RWPE1 (cell line): ENCODE results near the gene ROR1.
"Not testable (repeated sequence)": the region's sequence is repeated elsewhere in the genome, so short reads cannot be mapped to it uniquely, and the experiment has no call there.

Source experiments
- CTCF ChIA-PET: fragments of 350-600 bp; sonication (Branson Sonifier 250); formaldehyde crosslinking; extraction: SDS; loops from one replicate; lab custom pipeline; 2021; lab: Yijun Ruan, JAX
- POLR2A ChIA-PET: fragments of 400-600 bp; formaldehyde crosslinking; extraction: SDS; loops from one replicate; lab custom pipeline; 2020; ENCODE audit warnings: antibody characterized with exemption; ENCODE audit not compliant: low non-redundant PET; lab: Yijun Ruan, JAX
- DNase-seq: peaks from one replicate; pipeline ENCODE4 v3.0.0; 2012; ENCODE audit warnings: low spot score
- H3K27ac ChIP-seq: fragments of 450-650 bp; 2 replicates; pipeline ENCODE4 v1.5.1; 2017
- TF ChIP-seq, protein P1 (sequence below): fragments of 450-650 bp; conservative IDR thresholded peaks from 2 replicates; pipeline ENCODE4 v1.5.1; 2017; ENCODE audit warnings: low read depth, mild to moderate bottlenecking

ROR1 gene

DNA sequence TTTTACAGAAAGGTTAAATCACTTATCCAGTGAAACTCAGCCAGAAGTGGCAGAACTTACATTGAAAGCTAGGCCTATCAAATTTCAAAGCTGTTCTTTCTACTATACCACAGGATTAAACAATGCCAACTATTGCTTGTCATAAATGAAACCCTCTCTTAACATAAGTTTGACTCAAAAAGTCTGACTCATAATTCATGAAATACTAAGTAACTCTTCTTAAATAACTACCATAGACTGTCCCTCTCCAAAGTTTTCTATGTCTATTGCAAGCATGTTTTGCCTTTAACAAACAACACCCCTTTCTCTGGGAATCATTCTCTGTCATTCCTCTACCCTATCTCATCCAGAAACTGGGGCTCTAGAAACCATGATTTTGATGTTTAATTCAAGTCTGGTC lies 320.1 kb downstream of the ROR1 start:
- no peak for DNase-seq
- POLR2A ChIA-PET, result no interaction called here
- CTCF ChIA-PET, result interaction anchor here (0.5 kb wide), 1 partner anchor 102 kb away, joined by 4 read pairs; no protein-coding TSS in a partner anchor
- no peak overlapping the region for H3K27ac ChIP-seq
- TF ChIP-seq, protein P1, sequence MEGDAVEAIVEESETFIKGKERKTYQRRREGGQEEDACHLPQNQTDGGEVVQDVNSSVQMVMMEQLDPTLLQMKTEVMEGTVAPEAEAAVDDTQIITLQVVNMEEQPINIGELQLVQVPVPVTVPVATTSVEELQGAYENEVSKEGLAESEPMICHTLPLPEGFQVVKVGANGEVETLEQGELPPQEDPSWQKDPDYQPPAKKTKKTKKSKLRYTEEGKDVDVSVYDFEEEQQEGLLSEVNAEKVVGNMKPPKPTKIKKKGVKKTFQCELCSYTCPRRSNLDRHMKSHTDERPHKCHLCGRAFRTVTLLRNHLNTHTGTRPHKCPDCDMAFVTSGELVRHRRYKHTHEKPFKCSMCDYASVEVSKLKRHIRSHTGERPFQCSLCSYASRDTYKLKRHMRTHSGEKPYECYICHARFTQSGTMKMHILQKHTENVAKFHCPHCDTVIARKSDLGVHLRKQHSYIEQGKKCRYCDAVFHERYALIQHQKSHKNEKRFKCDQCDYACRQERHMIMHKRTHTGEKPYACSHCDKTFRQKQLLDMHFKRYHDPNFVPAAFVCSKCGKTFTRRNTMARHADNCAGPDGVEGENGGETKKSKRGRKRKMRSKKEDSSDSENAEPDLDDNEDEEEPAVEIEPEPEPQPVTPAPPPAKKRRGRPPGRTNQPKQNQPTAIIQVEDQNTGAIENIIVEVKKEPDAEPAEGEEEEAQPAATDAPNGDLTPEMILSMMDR, result no peak

DNA sequence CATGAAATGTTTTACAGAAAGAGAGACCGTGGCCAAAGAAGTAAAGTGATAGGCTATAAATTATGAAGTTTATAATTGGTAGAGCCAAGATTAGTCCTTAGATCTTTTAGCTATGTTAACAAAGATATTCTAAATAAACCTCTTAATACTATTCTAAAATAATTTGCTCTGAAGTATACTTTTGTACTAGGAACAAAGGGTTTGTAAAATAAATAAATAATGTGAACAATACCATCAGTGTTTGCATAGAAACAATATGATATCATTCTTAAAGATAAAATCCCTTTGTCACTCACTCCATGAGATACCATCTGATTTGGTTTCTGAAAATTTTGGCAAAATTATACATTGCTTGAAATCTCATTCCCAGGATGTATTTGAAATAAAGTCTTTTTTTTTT lies 322.0 kb downstream of the ROR1 start:
- no peak for DNase-seq
- TF ChIP-seq, protein P1, result no peak
- ChIA-PET POLR2A (no interaction called here), CTCF (interaction anchor here (0.6 kb wide), 2 partner anchors 28 to 594 kb away, joined by 3 read pairs; no protein-coding TSS in a partner anchor)
- H3K27ac ChIP-seq, result no peak overlapping the region

DNA sequence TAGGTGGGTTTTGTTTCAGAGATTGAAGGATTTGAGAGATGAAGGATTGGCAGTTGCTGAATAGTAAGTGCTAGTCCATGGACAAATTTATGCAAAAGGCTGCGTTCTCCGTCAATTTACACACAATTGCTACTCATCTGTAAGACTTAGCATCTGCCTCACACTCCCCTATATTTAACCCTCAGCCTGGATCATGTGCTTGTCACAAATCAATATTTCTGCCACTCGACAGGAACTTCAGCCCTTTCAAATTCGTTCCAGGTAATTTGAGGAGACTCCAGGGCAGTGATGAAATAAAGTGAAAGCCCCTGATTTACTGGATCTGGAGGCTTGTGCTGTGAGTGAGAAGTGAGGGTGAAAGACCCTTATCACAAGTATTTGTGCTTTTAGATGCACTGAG lies 324.0 kb downstream of the ROR1 start:
- CTCF ChIA-PET, result interaction anchor here (0.6 kb wide), 1 partner anchor 9 kb away, joined by 5 read pairs; no protein-coding TSS in a partner anchor

DNA sequence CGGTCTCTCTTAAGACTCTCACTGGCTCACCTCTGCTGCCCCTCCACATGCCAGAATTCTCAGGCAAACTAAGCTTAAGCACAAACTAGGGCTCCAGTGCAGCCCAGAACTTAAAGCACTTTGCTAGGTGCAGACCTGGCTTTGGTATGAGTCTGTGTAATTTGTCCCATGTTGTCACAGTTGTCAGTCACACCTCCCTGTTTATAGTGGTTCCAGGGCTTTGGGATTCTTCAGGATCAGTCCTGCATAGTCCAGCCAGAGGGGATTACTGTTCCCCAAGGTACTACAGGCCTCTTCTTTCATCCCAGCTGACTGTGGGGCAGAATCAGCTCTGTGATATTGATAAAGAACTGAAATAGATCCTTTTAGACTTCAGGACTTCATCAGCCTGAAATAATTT lies 324.6 kb downstream of the ROR1 start:
- ChIA-PET POLR2A (no interaction called here), CTCF (no interaction called here)
- no peak for DNase-seq
- TF ChIP-seq, protein P1, result no peak
- no peak overlapping the region for H3K27ac ChIP-seq

More for the DNA sequence above, 324.0 kb downstream of the ROR1 start:
- TF ChIP-seq, protein P1, result no peak
- no peak for DNase-seq
- H3K27ac ChIP-seq, result no peak overlapping the region
- POLR2A ChIA-PET, result no interaction called here

DNA sequence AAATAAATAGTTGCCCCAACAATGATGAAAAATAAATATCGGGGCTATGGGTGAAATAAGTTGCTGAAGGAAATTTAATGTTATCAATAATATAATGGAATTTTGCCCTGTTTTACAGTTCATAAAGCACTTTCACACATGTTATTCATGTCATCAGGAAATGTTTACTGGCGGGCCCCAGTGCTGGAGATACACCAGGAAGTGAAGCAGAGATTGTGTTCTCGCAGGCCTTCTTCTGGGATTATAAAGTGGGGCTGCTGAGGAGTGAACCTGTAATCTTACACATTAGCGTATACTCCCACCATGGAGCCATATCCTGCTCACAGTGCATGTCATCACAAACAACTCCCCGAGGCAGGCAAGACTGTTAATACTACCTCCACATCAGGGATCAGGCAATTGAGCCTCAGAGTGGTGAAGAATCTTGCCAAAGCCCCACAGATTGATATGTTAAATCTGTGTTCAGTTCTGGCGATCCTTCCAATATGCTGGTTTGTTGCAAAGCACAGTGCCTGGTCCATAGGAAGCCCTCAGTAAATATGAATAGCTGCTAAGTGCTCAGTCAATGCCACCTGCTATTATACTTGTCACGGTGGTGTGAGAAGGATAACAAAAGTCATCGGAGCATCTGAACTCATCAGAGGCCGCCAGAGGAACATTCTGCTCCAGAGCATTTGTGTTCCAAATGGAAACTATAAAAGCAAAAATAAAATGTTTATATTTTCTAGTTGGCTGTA lies 325.2 kb downstream of the ROR1 start:
- TF ChIP-seq, protein P1, result no peak
- DNase-seq, result no peak
- POLR2A ChIA-PET, result no interaction called here

DNA sequence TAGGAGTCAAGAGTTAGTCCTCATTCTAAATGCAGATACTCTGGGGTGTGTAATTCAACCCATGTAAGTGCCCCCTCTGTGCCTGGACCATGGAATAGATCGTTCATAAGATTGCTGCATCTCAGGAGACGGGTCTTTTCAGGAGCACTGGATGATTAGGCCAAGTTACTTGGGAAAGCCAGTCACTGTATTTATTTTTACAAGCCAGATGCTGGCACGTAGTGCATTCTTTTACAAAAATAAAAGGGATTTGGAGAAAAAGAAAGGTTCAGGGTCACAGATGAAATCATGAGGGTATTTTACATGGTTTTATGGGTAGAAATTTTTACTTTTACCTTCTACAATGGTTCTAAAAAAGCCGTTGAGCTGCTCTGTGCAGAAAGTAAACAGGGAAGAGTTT lies 327.0 kb downstream of the ROR1 start:
- POLR2A ChIA-PET, result no interaction called here
- CTCF ChIA-PET, result no interaction called here
- H3K27ac ChIP-seq, result no peak overlapping the region

More for the DNA sequence above, 325.2 kb downstream of the ROR1 start:
- CTCF ChIA-PET, result no interaction called here
- no peak overlapping the region for H3K27ac ChIP-seq

DNA sequence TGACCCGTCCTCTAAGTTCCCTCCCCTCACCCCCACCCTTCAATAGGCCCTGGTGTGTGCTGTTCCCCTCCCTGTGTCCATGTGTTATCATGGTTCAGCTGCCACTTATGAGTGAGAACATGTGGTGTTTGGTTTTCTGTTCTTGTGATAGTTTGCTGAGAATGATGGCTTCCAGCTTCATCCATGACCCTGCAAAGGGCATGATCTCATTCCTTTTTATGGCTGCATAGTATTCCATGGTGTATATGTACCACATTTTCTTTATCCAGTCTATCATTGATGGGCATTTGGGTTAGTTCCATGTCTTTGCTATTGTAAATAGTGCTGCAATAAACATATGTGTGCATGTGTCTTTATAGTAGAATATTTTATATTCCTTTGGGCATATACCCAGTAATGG lies 330.8 kb downstream of the ROR1 start:
- POLR2A ChIA-PET, DNase-seq, H3K27ac ChIP-seq, CTCF ChIA-PET: not testable (repeated sequence)

More for the DNA sequence above, 327.0 kb downstream of the ROR1 start:
- DNase-seq, result no peak
- TF ChIP-seq, protein P1, result no peak
